Measurements from ENCODE around the gene WDPCP.
A peak's percentile ranks its signal among the peaks of the same experiment; 100 is the strongest.
"Not testable (repeated sequence)": the region's sequence is repeated elsewhere in the genome, so short reads cannot be mapped to it uniquely, and the experiment has no call there.

The WDPCP gene

DNA sequence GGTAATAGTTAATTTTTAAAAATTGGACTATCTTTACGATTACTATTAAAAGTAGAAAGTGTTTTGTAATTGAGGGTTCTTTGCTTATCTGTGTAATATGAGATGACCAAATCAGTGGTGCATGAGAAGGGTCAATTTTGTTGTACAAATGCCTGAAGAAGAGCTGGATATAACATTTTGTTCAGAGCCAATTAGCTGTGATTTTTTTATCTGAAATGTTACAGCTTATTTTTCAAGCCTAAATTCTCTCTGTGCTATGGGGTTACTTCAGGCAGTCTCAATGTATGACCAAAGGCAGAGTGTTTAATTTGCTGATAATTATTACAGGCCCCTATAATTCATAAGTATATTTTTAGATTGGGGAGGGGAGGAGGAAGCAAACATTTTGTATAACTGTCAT is 495.9 kb downstream of the WDPCP start:
- no peak for DNase-seq

- no peak for DNase-seq
These were observed 501.6 kb downstream of the WDPCP start for GRCh38 chr2:63086687-63087086.

- DNase-seq = no peak
These were observed 506.9 kb downstream of the WDPCP start for GRCh38 chr2:63081404-63081803.

DNA sequence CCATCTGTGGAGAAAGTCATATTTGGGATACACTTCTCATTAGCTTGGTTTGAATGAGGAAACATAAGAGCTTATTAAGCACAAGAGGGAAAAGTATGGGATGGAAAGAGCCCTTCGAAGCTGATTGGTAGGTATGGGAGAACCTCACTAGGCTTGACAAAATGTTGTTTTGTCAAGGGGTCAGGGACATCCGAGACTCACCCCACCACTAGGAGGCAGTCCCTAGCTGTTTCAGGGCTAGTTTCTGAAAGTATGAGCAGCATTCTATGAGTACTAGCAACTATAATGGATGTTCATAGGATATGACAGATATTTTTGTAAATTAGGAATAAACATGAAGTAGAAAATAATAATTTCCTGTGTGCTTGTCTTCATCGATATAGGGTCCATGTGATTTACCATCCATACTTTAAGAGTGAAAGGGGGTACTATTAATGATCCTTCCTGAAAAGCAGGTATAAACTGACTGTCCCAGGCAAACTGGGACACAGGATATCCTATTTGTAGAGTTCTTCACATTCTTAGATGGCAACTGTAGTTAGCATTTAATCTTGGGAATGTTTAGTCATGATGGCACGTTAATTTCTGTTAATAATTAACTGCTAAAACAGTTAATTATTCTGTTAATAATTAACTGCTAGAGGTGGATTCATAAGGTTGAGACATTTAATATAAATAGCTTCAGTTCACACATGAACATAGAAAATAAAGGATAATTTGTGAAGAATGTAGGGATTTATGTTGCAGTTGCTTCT is 509.2 kb downstream of the WDPCP start:
- peak in 1 of 2 experiments; percentile 25 for DNase-seq

- not testable (repeated sequence) for DNase-seq
These were observed 513.9 kb downstream of the WDPCP start for GRCh38 chr2:63074399-63074798.

GRCh38 chr2:63073994-63074393 is 514.3 kb downstream of the WDPCP start:
- no peak for DNase-seq

DNA sequence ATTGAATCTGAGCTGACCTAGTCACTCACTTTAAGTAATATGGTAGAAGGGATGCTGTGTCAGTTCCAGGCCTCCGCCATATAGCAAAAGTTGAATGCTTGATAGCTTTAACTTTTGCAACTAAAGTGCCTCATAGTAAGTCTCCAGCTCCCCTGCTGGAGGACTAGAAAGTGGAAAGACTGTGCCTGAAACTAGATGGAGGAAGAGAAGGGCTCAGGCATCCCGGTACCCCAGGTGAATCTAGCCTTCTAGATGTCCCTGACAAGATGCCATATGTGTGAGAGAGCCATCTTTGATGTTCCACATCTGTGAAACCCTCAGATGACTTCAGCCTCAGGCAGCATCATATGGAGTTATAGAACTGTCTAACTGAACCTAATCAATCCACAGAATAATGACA is 516.6 kb downstream of the WDPCP start:
- DNase-seq = no peak
